Liver (tissue), 3 donors: ENCODE measurements around the gene MOGAT3.

Experiments
- CTCF ChIP-seq: fragments of 150-350 bp; IDR thresholded peaks from 2 replicates; pipeline ENCODE4 v1.5.1; 2017; ENCODE audit warnings: improper control_type of control experiment, low read depth, low read length; ENCODE audit not compliant: missing input control
- EGR1 ChIP-seq, 2 donors: IDR thresholded peaks; 2 replicates each; pipeline ENCODE4 v1.6.1; 2016 to 2018; ENCODE audit warnings: antibody characterized with exemption in 2 of 2, low read depth in 2 of 2
- GABPA ChIP-seq, 2 donors: IDR thresholded peaks in 1 of 2; conservative IDR thresholded peaks in 1 of 2; 2 replicates each; pipeline ENCODE4 v1.6.1; 2016; ENCODE audit warnings: antibody characterized with exemption in 2 of 2, mild to moderate bottlenecking in 1 of 2, moderate library complexity in 1 of 2
- MAX ChIP-seq: IDR thresholded peaks from 2 replicates; pipeline ENCODE4 v1.6.1; 2016; ENCODE audit warnings: antibody characterized with exemption
- REST ChIP-seq: IDR thresholded peaks from 2 replicates; pipeline ENCODE4 v1.6.1; 2016; ENCODE audit warnings: antibody characterized with exemption, mild to moderate bottlenecking
- donor health status: healthy.
- donor health status: healthy.

GRCh38 chr7:101218236-101219125, 17.6 kb upstream of the MOGAT3 start:
- TF ChIP-seq EGR1 (IDR thresholded peaks at IDR 0.05; ENCODE audit: low read depth in 2 of 2) (no peak), GABPA (IDR thresholded peaks at IDR 0.05 in 1 of 2, conservative IDR thresholded peaks at IDR 0.05 in 1 of 2) (peak in 1 of 2 donors; percentile 47), CTCF (no peak), MAX (no peak), REST (peak; percentile 37)
